HK-2 (cell line): ENCODE measurements around the gene ACTR3.

Source experiments
- DNase-seq: peaks from one replicate; pipeline ENCODE4 v3.0.0-alpha.2; 2018; ENCODE audit not compliant: unreplicated experiment

Gene ACTR3

DNA sequence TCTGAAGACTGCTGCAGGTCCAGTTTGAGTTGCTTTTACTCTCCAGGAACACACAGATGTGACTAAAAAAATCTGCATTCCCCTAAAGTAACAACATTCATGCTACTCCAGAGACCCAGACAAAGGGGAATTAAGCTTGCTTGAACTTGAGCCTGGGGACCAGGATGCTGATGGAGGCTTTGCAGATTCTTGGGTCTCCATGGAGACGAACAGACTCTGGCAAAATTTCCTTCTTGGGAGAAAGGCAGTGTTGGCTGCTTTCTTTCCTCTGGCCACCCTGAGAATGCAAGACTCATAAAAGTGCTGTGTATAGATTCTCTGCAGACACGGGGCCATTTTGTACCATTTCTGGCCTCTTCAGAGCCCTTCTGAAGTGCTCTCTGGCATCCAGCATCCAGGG lies 112.0 kb downstream of the ACTR3 start:
- no peak for DNase-seq

- no peak for DNase-seq
Measured at GRCh38 chr2:114005110-114005783, 115.4 kb downstream of the ACTR3 start.

GRCh38 chr2:114006460-114006859 lies 116.6 kb downstream of the ACTR3 start:
- DNase-seq, result no peak

DNA sequence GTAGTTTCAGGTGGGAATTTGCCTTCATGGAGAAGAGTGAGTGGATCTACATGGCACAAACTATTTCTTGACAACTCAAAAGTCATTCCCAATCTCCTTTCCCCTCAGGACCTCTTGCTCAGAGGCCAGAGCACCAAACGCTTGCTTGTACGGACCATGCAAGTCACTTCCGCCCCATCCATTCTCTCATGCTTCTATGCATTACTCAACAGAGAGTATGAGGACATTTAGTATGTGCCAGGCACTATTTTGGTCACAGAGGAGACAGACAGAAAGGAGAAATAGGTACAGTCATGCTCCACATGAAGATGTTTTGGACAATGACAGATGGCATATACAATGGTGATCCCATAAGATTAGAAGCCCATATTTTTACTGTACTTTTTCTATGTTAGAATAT lies 117.5 kb downstream of the ACTR3 start:
- no peak for DNase-seq

DNA sequence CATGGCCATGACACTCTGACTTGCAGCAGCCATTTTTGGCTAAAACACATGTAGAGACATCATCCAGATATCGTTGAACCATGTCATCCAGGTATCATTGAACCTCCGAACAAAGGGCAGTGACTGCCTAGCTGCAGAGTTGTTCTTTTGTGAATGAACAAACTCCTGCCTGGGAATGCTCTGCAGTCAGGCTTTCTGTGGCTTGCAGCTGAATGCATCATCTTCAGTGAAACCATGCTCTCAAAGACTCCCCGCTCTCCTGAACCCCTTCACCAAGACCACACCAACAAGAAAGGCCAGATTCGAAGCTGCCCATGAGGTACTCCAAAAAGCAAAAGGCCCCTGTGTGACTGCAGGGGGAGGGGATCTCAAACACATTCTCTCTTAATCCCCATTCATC lies 118.8 kb downstream of the ACTR3 start:
- DNase-seq, result no peak

- DNase-seq, result no peak
Measured at GRCh38 chr2:114009205-114009944, 119.5 kb downstream of the ACTR3 start.

DNA sequence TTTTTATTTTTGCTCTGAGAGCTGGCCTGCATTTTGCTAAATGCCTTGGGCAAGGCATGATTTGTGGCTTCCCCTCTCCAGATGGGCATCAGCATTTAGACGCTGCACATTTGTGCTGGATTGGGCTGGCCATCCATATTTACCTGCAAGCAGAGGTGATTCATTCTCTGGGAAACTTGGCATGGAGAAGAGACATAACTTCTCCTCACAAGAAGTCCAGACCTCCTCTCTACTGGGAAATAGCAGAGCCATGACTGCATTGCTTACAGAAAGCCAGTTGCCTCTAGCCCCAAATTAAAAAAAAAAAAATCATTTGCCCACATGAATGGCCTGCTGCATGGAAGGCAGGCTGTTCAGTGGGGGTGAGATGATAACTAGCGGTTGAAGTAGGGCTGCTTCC lies 120.1 kb downstream of the ACTR3 start:
- no peak for DNase-seq

DNA sequence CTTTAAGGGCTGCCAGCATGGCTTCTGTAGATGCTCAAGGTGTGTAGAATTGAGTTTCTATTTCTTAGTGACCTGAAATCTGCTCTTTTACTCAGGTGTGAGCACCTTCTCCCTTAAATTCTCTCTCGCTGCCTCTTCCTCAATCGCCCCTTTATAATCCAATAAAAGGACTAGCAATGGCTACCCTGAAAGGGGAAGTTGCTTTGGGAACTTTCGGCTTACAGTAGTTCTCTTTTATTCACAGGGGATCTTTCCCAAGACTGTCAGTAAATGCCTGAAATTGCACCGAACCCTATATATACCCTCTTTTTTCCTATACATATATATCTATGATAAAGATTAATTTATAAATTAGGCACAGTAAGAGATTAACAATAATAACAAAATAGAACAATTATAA lies 121.8 kb downstream of the ACTR3 start:
- DNase-seq, result no peak
